Measurements from ENCODE around the gene ALDH1L2.

ALDH1L2 gene

GRCh38 chr12:105083031-105083430 is 1.2 kb downstream of the ALDH1L2 start:
- DNase-seq, result no peak

GRCh38 chr12:105078712-105079570 is 5.3 kb downstream of the ALDH1L2 start:
- DNase-seq, result no peak

- no peak for DNase-seq
Measured at GRCh38 chr12:105077435-105077834, 6.8 kb downstream of the ALDH1L2 start.

- no peak for DNase-seq
Measured at GRCh38 chr12:105076913-105077312, 7.3 kb downstream of the ALDH1L2 start.

GRCh38 chr12:105076098-105076497 is 8.2 kb downstream of the ALDH1L2 start:
- DNase-seq, result no peak

- no peak for DNase-seq
Measured at GRCh38 chr12:105072888-105073488, 11.3 kb downstream of the ALDH1L2 start.

- DNase-seq, result no peak
Measured at GRCh38 chr12:105071981-105072380, 12.3 kb downstream of the ALDH1L2 start.

GRCh38 chr12:105069936-105070702 is 14.1 kb downstream of the ALDH1L2 start:
- no peak for DNase-seq

GRCh38 chr12:105067511-105068031 is 16.7 kb downstream of the ALDH1L2 start:
- DNase-seq, result no peak

- no peak for DNase-seq
Measured at GRCh38 chr12:105064564-105065178, 19.6 kb downstream of the ALDH1L2 start.

GRCh38 chr12:105060715-105061378 is 23.4 kb downstream of the ALDH1L2 start:
- no peak for DNase-seq

GRCh38 chr12:105057174-105057573 is 27.1 kb downstream of the ALDH1L2 start:
- no peak for DNase-seq

GRCh38 chr12:105053116-105053572 is 31.1 kb downstream of the ALDH1L2 start:
- peak; percentile 1 for DNase-seq

GRCh38 chr12:105051981-105052380 is 32.3 kb downstream of the ALDH1L2 start:
- DNase-seq, result no peak

- DNase-seq, result no peak
Measured at GRCh38 chr12:105048315-105048714, 35.9 kb downstream of the ALDH1L2 start.

- no peak for DNase-seq
Measured at GRCh38 chr12:105047308-105047707, 37.0 kb downstream of the ALDH1L2 start.

GRCh38 chr12:105041186-105041585 is 43.1 kb downstream of the ALDH1L2 start:
- DNase-seq, result no peak

- DNase-seq, result no peak
Measured at GRCh38 chr12:105040476-105040875, 43.8 kb downstream of the ALDH1L2 start.

GRCh38 chr12:105036937-105037649 is 47.2 kb downstream of the ALDH1L2 start:
- DNase-seq, result no peak

GRCh38 chr12:105033851-105034250 is 50.4 kb downstream of the ALDH1L2 start:
- no peak for DNase-seq

GRCh38 chr12:105032703-105033357 is 51.4 kb downstream of the ALDH1L2 start:
- no peak for DNase-seq
